ENCODE measurements around the gene BTBD19. TPM values are rescaled to one million over a fixed set of nuclear protein-coding genes. Genes with fewer than 3 reads are reported as not detected.

BTBD19 gene
- total RNA-seq, 1 donor from 2014 or later = 4.4 TPM

- DNase-seq (ENCODE audit: low read depth) = no peak
- no peaks in the 10 kb centered on the region for H3K36me3 ChIP-seq (ENCODE audit: control insufficient read depth, insufficient read depth, low read length)
- H3K27me3 ChIP-seq (ENCODE audit: control insufficient read depth, insufficient read depth, low read length) = no peaks in the 10 kb centered on the region
- no peak overlapping the region for H3K4me3 ChIP-seq (ENCODE audit: low read depth, low read length)
- no peak for TF ChIP-seq CTCF (IDR thresholded peaks at IDR 0.05; ENCODE audit: insufficient read depth, low read length, poor library complexity, severe bottlenecking)
These were observed 40.3 kb downstream of the BTBD19 start for GRCh38 chr1:44848456-44849181.

GRCh38 chr1:44849575-44850132 is 41.3 kb downstream of the BTBD19 start:
- H3K36me3 ChIP-seq (ENCODE audit: control insufficient read depth, insufficient read depth, low read length) = no peaks in the 10 kb centered on the region
- DNase-seq (ENCODE audit: low read depth) = no peak
- no peaks in the 10 kb centered on the region for H3K27me3 ChIP-seq (ENCODE audit: control insufficient read depth, insufficient read depth, low read length)
- no peak overlapping the region for H3K4me3 ChIP-seq (ENCODE audit: low read depth, low read length)
- no peak for TF ChIP-seq CTCF (IDR thresholded peaks at IDR 0.05; ENCODE audit: insufficient read depth, low read length, poor library complexity, severe bottlenecking)

GRCh38 chr1:44851308-44851707 is 43.0 kb downstream of the BTBD19 start:
- Histone ChIP-seq H3K36me3 (ENCODE audit: control insufficient read depth, insufficient read depth, low read length) (no peaks in the 10 kb centered on the region), H3K4me3 (ENCODE audit: low read depth, low read length) (no peak overlapping the region), H3K27me3 (ENCODE audit: control insufficient read depth, insufficient read depth, low read length) (no peaks in the 10 kb centered on the region)
- no peak for DNase-seq (ENCODE audit: low read depth)
- no peak for TF ChIP-seq CTCF (IDR thresholded peaks at IDR 0.05; ENCODE audit: insufficient read depth, low read length, poor library complexity, severe bottlenecking)

GRCh38 chr1:44853201-44853600 is 44.9 kb downstream of the BTBD19 start:
- no peak for DNase-seq (ENCODE audit: low read depth)
- TF ChIP-seq CTCF (IDR thresholded peaks at IDR 0.05; ENCODE audit: insufficient read depth, low read length, poor library complexity, severe bottlenecking) = no peak
- Histone ChIP-seq H3K4me3 (ENCODE audit: low read depth, low read length) (no peak overlapping the region), H3K27me3 (ENCODE audit: control insufficient read depth, insufficient read depth, low read length) (no peaks in the 10 kb centered on the region), H3K36me3 (ENCODE audit: control insufficient read depth, insufficient read depth, low read length) (no peaks in the 10 kb centered on the region)

GRCh38 chr1:44854970-44855369 is 46.6 kb downstream of the BTBD19 start:
- Histone ChIP-seq H3K27me3 (ENCODE audit: control insufficient read depth, insufficient read depth, low read length) (no peaks in the 10 kb centered on the region), H3K4me3 (ENCODE audit: low read depth, low read length) (no peak overlapping the region), H3K36me3 (ENCODE audit: control insufficient read depth, insufficient read depth, low read length) (no peaks in the 10 kb centered on the region)
- no peak for DNase-seq (ENCODE audit: low read depth)
- no peak for TF ChIP-seq CTCF (IDR thresholded peaks at IDR 0.05; ENCODE audit: insufficient read depth, low read length, poor library complexity, severe bottlenecking)

- no peak for DNase-seq (ENCODE audit: low read depth)
These were observed 47.4 kb downstream of the BTBD19 start for GRCh38 chr1:44855742-44856141.

More at GRCh38 chr1:44855742-44856141, 47.4 kb downstream of the BTBD19 start:
- Histone ChIP-seq H3K27me3 (ENCODE audit: control insufficient read depth, insufficient read depth, low read length) (no peaks in the 10 kb centered on the region), H3K36me3 (ENCODE audit: control insufficient read depth, insufficient read depth, low read length) (no peaks in the 10 kb centered on the region), H3K4me3 (ENCODE audit: low read depth, low read length) (no peak overlapping the region)
- TF ChIP-seq CTCF (IDR thresholded peaks at IDR 0.05; ENCODE audit: insufficient read depth, low read length, poor library complexity, severe bottlenecking) = no peak

Data from kidney epithelial cell (primary cell).